Endothelial cell of umbilical vein (primary cell): ENCODE results near the gene PTBP3. TPM values are rescaled to one million over a fixed set of nuclear protein-coding genes. Genes with fewer than 3 reads are reported as not detected.

Experiments used
- BruUV-seq: library from RNA; stranded (reverse); fragments of 400-500 nt; replicated peaks from 2 replicates; lab custom pipeline; 2021; lab: Mats Ljungman, UMichigan
- CTCF ChIA-PET: fragments of 300-600, 350-600 bp; sonication (Branson Sonifier 250); formaldehyde crosslinking; loops from one replicate; lab custom pipeline; 2021; ENCODE audit warnings: antibody characterized with exemption, inconsistent platforms; lab: Charles Lee
- POLR2A ChIA-PET: fragments of 300-600, 350-600 bp; sonication (Branson Sonifier 250); formaldehyde crosslinking; loops from one replicate; lab custom pipeline; 2021; ENCODE audit warnings: antibody characterized with exemption, inconsistent platforms; lab: Charles Lee
- DNase-seq: peaks from one replicate; pipeline ENCODE4 v3.0.0-alpha.2; 2011; ENCODE audit warnings: low read depth, low spot score
- FAIRE-seq: peaks from 2 replicates; lab custom pipeline; 2011; peaks lifted over from hg19 to GRCh38; lab: Jason Lieb, UNC
- H2AFZ ChIP-seq: 2 replicates; pipeline ENCODE4 v1.6.0; 2012; ENCODE audit warnings: low read depth, low read length, control low read depth, inconsistent platforms
- H3K27ac ChIP-seq: 2 replicates; pipeline ENCODE4 v1.5.1; 2011; ENCODE audit warnings: low read depth, mild to moderate bottlenecking, control low read depth, low read length, moderate library complexity; ENCODE audit not compliant: insufficient read depth
- H3K27me3 ChIP-seq, 2 experiments: 2 replicates each; pipeline versions ENCODE4 v1.6.0 to v1.6.1; 2011; ENCODE audit warnings: low read length in 2 of 2, mixed read lengths in 1 of 2; ENCODE audit not compliant: control insufficient read depth in 2 of 2, insufficient read depth in 2 of 2
- H3K36me3 ChIP-seq, 2 experiments: 2 replicates in 1 of 2; 3 replicates in 1 of 2; pipeline ENCODE4 v1.5.1; 2011; ENCODE audit warnings: low read length in 2 of 2, mild to moderate bottlenecking in 1 of 2, moderate library complexity in 1 of 2; ENCODE audit not compliant: control insufficient read depth in 2 of 2, insufficient read depth in 2 of 2; ENCODE audit errors: extremely low read depth in 1 of 2
- H3K4me1 ChIP-seq: 3 replicates; pipeline ENCODE4 v1.5.1; 2011; ENCODE audit warnings: mild to moderate bottlenecking, low read length; ENCODE audit not compliant: control insufficient read depth, insufficient read depth; ENCODE audit errors: extremely low read depth
- H3K4me2 ChIP-seq: 2 replicates; pipeline ENCODE4 v1.6.1; 2011; ENCODE audit warnings: low read length, control low read depth, mixed read lengths; ENCODE audit not compliant: insufficient read depth
- H3K4me3 ChIP-seq, 3 experiments: fragments of 200-600 bp in 1 of 3; sonication (generic), shearing (Covaris generic) in 1 of 3; replicated peaks in 1 of 3; 2 replicates each; pipeline ENCODE4 v1.5.1; 2011 to 2016; ENCODE audit warnings: control low read depth in 3 of 3, low read length in 3 of 3, mild to moderate bottlenecking in 2 of 3, inconsistent platforms in 1 of 3, low read depth in 1 of 3, moderate library complexity in 1 of 3; ENCODE audit not compliant: insufficient read depth in 1 of 3
- H3K79me2 ChIP-seq: 2 replicates; pipeline ENCODE4 v1.6.0; 2012; ENCODE audit warnings: low read length, inconsistent platforms; ENCODE audit not compliant: control insufficient read depth, insufficient read depth
- H3K9ac ChIP-seq: replicated peaks from 2 replicates; pipeline ENCODE3; 2011; ENCODE audit warnings: low read length, control low read depth; ENCODE audit not compliant: insufficient read depth; ENCODE audit errors: extremely low read depth
- H3K9me1 ChIP-seq: replicated peaks from 3 replicates; pipeline ENCODE4 v1.6.0; 2011; ENCODE audit warnings: mild to moderate bottlenecking, low read length; ENCODE audit not compliant: control insufficient read depth, insufficient read depth; ENCODE audit errors: extremely low read depth
- H3K9me3 ChIP-seq: replicated peaks from 2 replicates; pipeline ENCODE4 v1.5.1; 2012; ENCODE audit warnings: low read length, inconsistent platforms; ENCODE audit not compliant: control insufficient read depth, insufficient read depth
- H4K20me1 ChIP-seq: replicated peaks from 2 replicates; pipeline ENCODE3; 2011; ENCODE audit warnings: mild to moderate bottlenecking, low read length; ENCODE audit not compliant: control insufficient read depth, insufficient read depth; ENCODE audit errors: extremely low read depth
- CTCF ChIP-seq, 2 donors: IDR thresholded peaks; 1 replicate in 1 of 2; 2 replicates in 1 of 2; pipeline ENCODE4 v1.5.1; 2011; ENCODE audit warnings: low read length in 2 of 2, mild to moderate bottlenecking in 2 of 2, moderate library complexity in 2 of 2, control low read depth in 1 of 2, inconsistent platforms in 1 of 2, low read depth in 1 of 2; ENCODE audit not compliant: insufficient read depth in 1 of 2; ENCODE audit errors: extremely low read depth in 1 of 2
- EZH2 ChIP-seq: IDR thresholded peaks from 2 replicates; pipeline ENCODE4 v1.6.1; 2012; ENCODE audit warnings: borderline replicate concordance, low read depth, mild to moderate bottlenecking, moderate library complexity, low read length, inconsistent platforms; ENCODE audit not compliant: severe bottlenecking
- FOS ChIP-seq: IDR thresholded peaks from 2 replicates; pipeline ENCODE4 v1.6.1; 2011; ENCODE audit warnings: mild to moderate bottlenecking, low read length, moderate library complexity, borderline replicate concordance; ENCODE audit not compliant: insufficient read depth
- GATA2 ChIP-seq: IDR thresholded peaks from 2 replicates; pipeline ENCODE4 v1.7.0; 2011; ENCODE audit warnings: low read depth, mild to moderate bottlenecking, moderate library complexity, mixed read lengths, low read length; ENCODE audit not compliant: insufficient read length, insufficient read depth
- JUN ChIP-seq: IDR thresholded peaks from 2 replicates; pipeline ENCODE4 v1.6.1; 2011; ENCODE audit warnings: borderline replicate concordance, low read depth; ENCODE audit not compliant: insufficient read length, insufficient read depth
- MAX ChIP-seq: IDR thresholded peaks from 2 replicates; pipeline ENCODE4 v1.6.1; 2011; ENCODE audit not compliant: insufficient read depth, insufficient read length
- MYC ChIP-seq: IDR thresholded peaks from one replicate; pipeline ENCODE4 v1.6.1; 2011; ENCODE audit warnings: mild to moderate bottlenecking, low read depth, low read length
- POLR2A ChIP-seq: IDR thresholded peaks from 2 replicates; pipeline ENCODE4 v1.6.1; 2012; ENCODE audit warnings: low read depth, mild to moderate bottlenecking, control low read depth, low read length
- POLR2AphosphoS5 ChIP-seq: IDR thresholded peaks from 2 replicates; pipeline ENCODE4 v1.6.1; 2012; ENCODE audit warnings: low read depth, mild to moderate bottlenecking, control low read depth, low read length, moderate library complexity; ENCODE audit not compliant: insufficient read depth
- dilution Hi-C: fragments of 300-500 bp; cut with MboI; formaldehyde crosslinking; loops from one replicate; pipeline ENCODE4 v1.15.0; 2019; ENCODE audit warnings: low sequenced_read_pairs; ENCODE audit not compliant: extremely low pct_ligation_motif_present
- intact Hi-C: fragments of 100-400 bp; cut with micrococcal nuclease; formaldehyde crosslinking; loops from one replicate; pipeline ENCODE4 v1.10.0; 2022
- polyA plus RNA-seq, 4 experiments: library from polyadenylated mRNA; depleted of rRNA in 3 of 4; stranded (reverse) in 3 of 4; unstranded in 1 of 4; fragments of >200 nt; gene quantifications; 2 replicates each; pipeline versions ENCODE4 v1.2.1 to v1.2.3, GENCODE V29; 2011 to 2012; ENCODE audit warnings: missing spikeins in 1 of 4
- total RNA-seq: library from RNA; stranded (reverse); gene quantifications from 2 replicates; pipeline ENCODE4 v1.2.3, GENCODE V29; 2021

The PTBP3 gene
- total and polyA plus RNA-seq, 2 donors (not counting 3 experiments of a cell fraction or from before 2014, with no cell fraction given), result 42.4 to 75.0 TPM

- H3K9me3 ChIP-seq, result no peaks in the 10 kb centered on the region
- H3K36me3 ChIP-seq, result no peaks in the 10 kb centered on the region
- CTCF ChIA-PET, result no interaction called here
- no peak overlapping the region for H3K4me2 ChIP-seq
- no peak overlapping the region for H3K27ac ChIP-seq
- no TSS peak for BruUV-seq
- no peaks in the 10 kb centered on the region for H3K4me1 ChIP-seq
- dilution Hi-C loops, result no loop called here
- no peak overlapping the region for H3K4me3 ChIP-seq
- H2AFZ ChIP-seq, result no peak overlapping the region
- no peaks in the 10 kb centered on the region for H3K27me3 ChIP-seq
- intact Hi-C loops, result no loop called here
- no peaks in the 10 kb centered on the region for H3K79me2 ChIP-seq
- no peaks in the 10 kb centered on the region for H3K9me1 ChIP-seq
- no peak overlapping the region for H3K9ac ChIP-seq
- no peaks in the 10 kb centered on the region for H4K20me1 ChIP-seq
- no peak for TF ChIP-seq POLR2AphosphoS5
- TF ChIP-seq GATA2, result no peak
- TF ChIP-seq MYC, result no peak
- TF ChIP-seq FOS, result no peak
- no peak for TF ChIP-seq POLR2A
- no peak for DNase-seq
- POLR2A ChIA-PET, result no interaction called here
- no peak for FAIRE-seq
These were observed 134.8 kb downstream of the PTBP3 start for GRCh38 chr9:112198646-112199045.

DNA sequence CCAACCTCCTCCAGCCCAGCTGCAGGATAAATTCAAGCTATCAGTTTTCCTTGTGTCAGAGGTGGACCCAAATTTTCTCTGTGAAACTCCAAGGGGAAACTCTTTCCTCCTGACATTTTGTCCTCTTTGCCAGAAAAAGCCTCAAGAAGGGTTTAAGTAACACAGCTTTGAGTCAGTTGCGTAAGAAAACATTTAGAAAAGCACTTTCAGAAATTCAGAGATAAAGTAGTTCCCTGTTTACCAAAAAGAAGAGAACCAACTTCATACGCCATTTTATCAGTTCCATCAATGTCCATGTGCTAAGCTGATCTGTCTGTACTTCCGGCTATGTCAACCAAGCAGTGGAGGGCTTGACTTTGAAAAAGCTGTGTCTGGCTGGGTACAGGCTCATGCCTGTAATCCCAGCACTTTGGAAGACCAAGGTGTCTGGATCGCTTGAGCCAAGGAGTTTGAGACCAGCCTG, 138.4 kb downstream of the PTBP3 start:
- DNase-seq (no peak), FAIRE-seq (no peak)
- Histone ChIP-seq H3K36me3 (no peaks in the 10 kb centered on the region), H2AFZ (no peak overlapping the region), H3K9ac (no peak overlapping the region), H3K4me3 (no peak overlapping the region), H3K27me3 (no peaks in the 10 kb centered on the region), H3K4me1 (no peaks in the 10 kb centered on the region), H3K9me1 (no peaks in the 10 kb centered on the region), H3K4me2 (no peak overlapping the region), H4K20me1 (no peaks in the 10 kb centered on the region), H3K79me2 (no peaks in the 10 kb centered on the region), H3K27ac (no peak overlapping the region), H3K9me3 (no peaks in the 10 kb centered on the region)
- TF ChIP-seq POLR2AphosphoS5, result no peak
- no peak for TF ChIP-seq FOS
- no peak for TF ChIP-seq GATA2
- no peak for TF ChIP-seq POLR2A
- TF ChIP-seq CTCF (IDR thresholded peaks at IDR 0.05; ENCODE audit: extremely low read depth in 1 of 2, insufficient read depth in 1 of 2, low read depth in 1 of 2, low read length in 2 of 2), result no peak
- TF ChIP-seq MAX, result no peak
- TF ChIP-seq MYC, result no peak
- TF ChIP-seq JUN, result no peak
- no peak for TF ChIP-seq EZH2
- intact Hi-C loops (no loop called here), dilution Hi-C loops (no loop called here)
- ChIA-PET CTCF (no interaction called here), POLR2A (no interaction called here)
- no TSS peak for BruUV-seq
